HG02642 (cell line): Measurements from ENCODE around the gene BABAM2.
A peak's percentile ranks its signal among the peaks of the same experiment; 100 is the strongest.

Experiments
- ATAC-seq: cut with Tn5 transposase; IDR thresholded peaks from one replicate; pipeline ENCODE4 v1.9.1; 2021; ENCODE audit warnings: mild to moderate bottlenecking; ENCODE audit not compliant: unreplicated experiment, poor library complexity

Gene BABAM2

GRCh38 chr2:28345619-28346018 is 455.1 kb downstream of the BABAM2 start:
- ATAC-seq: no peak

DNA sequence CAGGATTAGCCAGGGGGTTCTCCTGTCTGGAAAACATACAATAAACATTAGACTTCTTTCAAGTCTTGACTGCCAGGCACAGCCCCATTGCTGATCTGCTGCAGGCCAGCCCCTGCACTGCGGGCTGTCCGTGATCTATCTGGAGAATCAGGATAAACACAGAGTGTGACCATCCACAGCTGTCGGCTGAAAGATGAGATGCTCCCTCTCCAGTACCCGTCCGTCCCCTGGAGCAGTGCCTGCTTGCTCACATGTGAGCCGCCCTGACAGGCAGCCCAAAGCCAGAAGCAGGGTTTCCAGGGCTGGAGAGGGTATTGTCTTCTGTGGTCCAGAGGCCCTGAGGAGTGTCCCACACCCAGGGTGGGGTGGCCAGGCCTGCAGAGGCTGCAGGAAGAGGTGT is 456.1 kb downstream of the BABAM2 start:
- no peak for ATAC-seq

DNA sequence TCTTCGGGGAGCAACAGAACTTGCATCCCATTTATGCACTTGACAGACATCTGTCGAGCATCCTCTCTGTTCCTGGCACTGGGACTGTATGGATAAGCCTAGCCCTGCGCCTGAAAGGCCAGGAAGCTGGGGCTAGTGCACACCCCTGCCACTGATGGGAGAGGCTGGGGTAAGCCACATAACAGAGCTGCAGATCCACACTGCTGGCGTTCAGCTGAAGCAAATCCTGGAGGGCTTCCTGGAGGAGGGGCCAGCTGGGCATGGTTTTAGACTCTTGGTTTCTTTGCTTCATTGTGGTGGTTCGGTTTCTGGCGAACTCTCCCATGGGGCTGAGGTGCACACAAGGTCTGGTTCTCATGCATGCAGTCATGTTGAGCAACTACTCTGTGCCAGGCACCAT is 456.7 kb downstream of the BABAM2 start:
- ATAC-seq: no peak

- ATAC-seq: no peak
These were observed 457.1 kb downstream of the BABAM2 start for GRCh38 chr2:28347596-28347995.

- ATAC-seq: no peak
These were observed 457.6 kb downstream of the BABAM2 start for GRCh38 chr2:28348149-28348567.

DNA sequence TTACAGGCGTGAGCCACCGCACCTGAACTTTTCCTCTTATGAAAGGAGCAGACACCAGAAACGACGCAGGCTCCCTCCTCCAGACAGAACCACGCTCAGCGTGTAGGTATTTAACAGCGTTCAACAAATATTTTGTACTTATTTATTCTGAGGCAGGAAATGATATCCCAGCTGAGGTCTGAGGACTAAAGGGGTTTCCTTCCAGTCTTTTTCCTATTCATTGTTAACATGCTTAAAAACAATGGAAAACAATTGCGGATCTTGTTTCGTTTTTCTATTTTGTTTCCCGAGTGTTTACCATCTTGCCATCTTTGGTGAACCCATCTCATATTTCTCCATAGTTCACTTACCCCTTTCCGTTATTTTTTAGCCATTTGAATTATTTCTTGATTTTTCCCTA is 458.4 kb downstream of the BABAM2 start:
- ATAC-seq: no peak

- no peak for ATAC-seq
These were observed 459.1 kb downstream of the BABAM2 start for GRCh38 chr2:28349546-28350165.

DNA sequence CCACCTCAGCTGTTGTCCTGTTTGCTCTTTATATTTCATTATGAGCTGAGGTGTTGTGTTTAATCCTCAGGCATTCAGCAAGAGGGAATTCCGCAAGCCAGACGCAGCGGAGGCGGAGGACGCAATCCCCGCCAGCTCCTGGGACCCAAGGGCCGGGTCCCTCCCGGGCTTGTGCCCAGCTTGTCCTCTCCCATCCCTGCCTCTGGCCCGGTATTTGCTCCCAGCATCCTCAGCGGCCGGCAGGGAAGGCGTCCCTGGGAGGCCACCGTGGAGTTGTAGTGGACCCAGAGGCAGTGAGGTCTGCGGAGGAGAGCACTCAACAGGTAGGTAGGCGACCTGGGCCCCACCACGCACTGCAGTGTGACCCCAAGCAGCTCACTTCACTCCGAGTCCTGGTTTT is 459.7 kb downstream of the BABAM2 start:
- no peak for ATAC-seq

- ATAC-seq: no peak
These were observed 460.3 kb downstream of the BABAM2 start for GRCh38 chr2:28350791-28351285.

DNA sequence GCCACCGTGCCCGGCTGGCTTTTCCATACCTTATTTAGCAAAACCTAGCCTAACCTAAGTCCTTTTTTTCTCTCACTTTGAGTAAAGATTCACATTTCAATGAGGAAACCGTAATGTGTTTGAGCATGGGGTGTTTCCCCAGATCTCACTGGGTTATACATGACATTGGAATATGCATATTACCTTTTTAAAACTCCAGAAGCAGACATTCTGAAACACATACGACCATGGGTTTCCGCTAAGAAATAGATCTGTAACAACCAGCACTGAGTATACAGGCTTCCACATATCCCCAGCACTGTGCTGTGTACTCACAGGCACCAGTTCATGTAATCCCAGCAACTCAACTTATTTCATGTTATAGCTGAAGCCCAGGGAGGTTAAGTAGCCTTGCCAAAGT is 461.1 kb downstream of the BABAM2 start:
- no peak for ATAC-seq

DNA sequence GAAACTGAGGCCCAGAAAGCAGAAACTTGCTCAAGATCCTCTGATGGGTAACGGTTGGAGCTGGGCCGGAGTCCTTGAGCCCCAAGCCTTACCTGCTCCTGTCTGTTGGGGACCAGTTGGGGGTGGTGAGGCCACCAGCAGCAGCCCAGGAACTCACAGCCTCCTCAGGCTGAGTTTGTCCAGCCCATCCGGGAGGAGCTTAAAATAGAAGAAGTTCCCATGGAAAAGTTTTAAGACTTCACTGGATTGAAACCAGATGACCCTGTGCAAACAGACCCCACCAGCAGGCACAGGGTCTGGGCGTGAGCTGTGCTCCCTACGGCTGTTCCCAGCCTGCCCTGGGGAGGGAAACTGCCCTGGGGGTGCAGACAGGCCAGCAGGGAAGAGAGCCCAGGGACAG is 461.6 kb downstream of the BABAM2 start:
- ATAC-seq: no peak

GRCh38 chr2:28352610-28353195 is 462.2 kb downstream of the BABAM2 start:
- ATAC-seq: no peak

GRCh38 chr2:28354920-28355520 is 464.5 kb downstream of the BABAM2 start:
- no peak for ATAC-seq

DNA sequence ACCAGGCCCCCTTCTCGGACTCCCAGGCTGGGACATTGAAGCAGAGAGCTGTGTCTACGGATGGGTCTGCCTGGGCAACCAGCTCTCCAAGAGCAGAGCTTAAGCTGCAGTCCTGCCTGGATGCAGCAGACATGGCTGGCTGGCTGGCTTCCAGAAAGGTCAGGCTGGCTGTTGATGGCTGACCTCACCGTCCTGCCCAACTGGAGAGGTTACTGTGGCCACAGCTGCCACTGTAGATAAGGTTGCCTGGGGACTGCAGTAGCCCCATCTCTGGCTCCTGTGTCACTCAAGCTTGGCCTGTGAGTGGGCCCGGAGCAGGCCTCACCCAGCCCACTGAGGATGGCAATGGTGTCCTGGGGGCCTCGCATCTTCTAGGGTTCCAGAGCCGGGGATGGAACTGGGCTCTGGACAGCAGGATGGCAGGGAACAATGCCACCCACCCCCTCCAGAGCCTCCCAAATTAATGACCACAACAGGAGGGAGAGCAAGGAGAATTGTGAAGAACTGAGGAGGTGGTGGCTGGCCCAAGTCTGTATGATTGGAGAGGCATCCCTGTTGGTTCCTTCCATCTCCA is 465.1 kb downstream of the BABAM2 start:
- ATAC-seq: no peak

- ATAC-seq: no peak
These were observed 465.8 kb downstream of the BABAM2 start for GRCh38 chr2:28356095-28356911.

DNA sequence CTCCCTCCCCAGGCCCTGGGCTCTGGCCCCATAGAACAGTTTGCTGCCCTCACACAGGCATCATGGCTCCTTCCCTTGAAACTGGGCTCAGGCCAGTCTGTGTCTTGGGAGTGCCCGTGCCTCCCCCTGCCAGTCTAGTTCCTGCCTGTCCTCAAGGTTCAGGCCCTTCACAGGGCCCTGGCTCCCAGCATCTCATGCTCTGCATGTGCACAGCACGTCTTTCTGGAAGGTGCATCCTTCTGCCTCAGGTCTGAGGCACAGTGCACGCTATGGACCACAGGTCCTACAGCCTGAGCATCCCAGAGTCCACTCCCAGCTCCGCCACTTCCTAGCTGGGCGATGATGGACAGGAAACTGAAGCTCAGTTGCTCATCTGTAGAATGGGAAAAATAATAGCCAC is 466.5 kb downstream of the BABAM2 start:
- no peak for ATAC-seq

GRCh38 chr2:28357948-28358667 is 467.6 kb downstream of the BABAM2 start:
- no peak for ATAC-seq

DNA sequence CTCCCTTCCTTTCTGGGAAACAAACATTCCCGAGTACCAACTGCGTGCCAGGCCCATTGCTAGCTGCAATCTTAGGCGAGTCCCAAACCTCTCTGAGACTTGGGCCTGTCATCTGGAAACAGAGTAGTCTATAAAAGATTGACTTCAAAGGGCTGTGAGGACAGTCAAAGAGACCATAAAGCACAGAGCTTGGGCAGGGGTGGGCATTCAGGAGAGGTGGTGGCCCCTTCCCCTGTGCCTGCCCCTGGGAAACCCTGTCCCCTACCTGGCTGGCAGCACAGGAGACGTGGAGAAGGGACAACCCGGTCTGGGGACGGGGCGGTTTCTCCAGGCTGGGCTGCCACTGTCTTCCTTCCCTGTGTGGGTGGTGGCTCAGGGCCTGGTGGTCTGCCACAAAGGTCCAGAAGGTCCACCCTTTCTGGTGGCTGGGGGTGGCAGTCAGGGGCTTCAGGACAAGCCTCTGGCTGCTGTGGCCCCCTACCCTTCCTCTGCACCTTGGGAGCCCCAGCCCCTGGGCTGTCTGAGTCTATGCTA is 468.2 kb downstream of the BABAM2 start:
- no peak for ATAC-seq

DNA sequence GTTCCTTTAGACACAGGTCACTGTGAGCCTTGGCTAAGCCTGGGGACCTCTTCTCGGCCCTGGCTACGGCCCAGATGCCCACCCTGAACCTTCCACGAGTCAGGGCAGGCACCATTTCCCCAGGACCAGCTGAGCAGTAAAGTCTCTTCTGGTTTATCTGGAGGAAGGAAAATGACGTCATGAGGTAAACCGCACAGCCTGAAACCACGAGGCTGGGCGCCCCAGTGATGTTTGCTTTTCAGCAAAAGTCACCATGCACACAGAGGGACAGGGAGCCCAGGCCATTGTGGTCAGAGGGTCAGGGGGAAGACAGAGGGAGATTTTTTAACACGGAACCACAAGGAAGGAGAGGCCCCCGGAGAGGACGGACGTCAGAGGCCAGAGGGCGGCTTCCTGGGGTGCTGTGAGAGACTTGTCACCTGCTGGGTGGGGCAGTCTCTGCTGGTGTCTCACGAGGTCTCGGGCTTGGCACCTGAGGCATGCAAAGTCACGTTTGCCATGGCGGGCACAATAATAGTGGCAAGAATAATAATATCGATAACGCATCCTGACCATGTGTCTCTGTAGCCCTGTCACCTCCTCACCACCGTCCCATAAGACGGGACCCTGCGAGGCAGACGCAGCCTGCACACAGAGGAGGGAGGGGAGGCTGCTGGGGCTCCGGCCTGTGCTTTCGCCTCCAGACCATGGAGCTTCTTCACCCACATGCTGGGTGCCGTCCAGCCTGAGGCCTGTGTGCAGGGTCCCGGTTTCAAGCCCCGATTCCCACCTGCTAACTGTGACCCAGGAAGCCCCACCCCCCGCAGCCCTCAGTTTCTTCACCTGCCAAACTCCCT is 468.9 kb downstream of the BABAM2 start:
- peak; percentile 79 for ATAC-seq
